Liver (tissue), 9 donors: ENCODE measurements around the gene TTC33. TPM values are rescaled to one million over a fixed set of nuclear protein-coding genes. Genes with fewer than 3 reads are reported as not detected.

Source experiments
- DNase-seq: peaks from one replicate; pipeline ENCODE4 v3.0.0-alpha.2; 2017; ENCODE audit warnings: low spot score
- H3K27ac ChIP-seq, 2 donors: one replicate each; pipeline ENCODE4 v1.7.0; 2013; ENCODE audit warnings: inconsistent platforms in 2 of 2, low read length in 2 of 2, control low read depth in 1 of 2, low read depth in 1 of 2, mild to moderate bottlenecking in 1 of 2
- H3K27me3 ChIP-seq, 4 donors: one replicate each; pipeline versions ENCODE4 v1.6.1 to v1.7.0; 2013; ENCODE audit warnings: low read length in 3 of 4, inconsistent platforms in 1 of 4, mild to moderate bottlenecking in 1 of 4, moderate library complexity in 1 of 4; ENCODE audit not compliant: control insufficient read depth in 4 of 4, insufficient read depth in 4 of 4
- H3K36me3 ChIP-seq, 4 donors: one replicate each; pipeline versions ENCODE4 v1.6.1 to v1.7.0; 2013; ENCODE audit warnings: low read length in 3 of 4, mild to moderate bottlenecking in 3 of 4, low read depth in 1 of 4, moderate library complexity in 1 of 4; ENCODE audit not compliant: control insufficient read depth in 4 of 4, insufficient read depth in 3 of 4
- H3K4me1 ChIP-seq, 4 donors: one replicate each; pipeline versions ENCODE4 v1.6.1 to v1.7.0; 2013; ENCODE audit warnings: low read length in 3 of 4, mild to moderate bottlenecking in 3 of 4, moderate library complexity in 1 of 4; ENCODE audit not compliant: control insufficient read depth in 4 of 4, insufficient read depth in 4 of 4
- H3K4me3 ChIP-seq, 3 donors: one replicate each; pipeline versions ENCODE4 v1.6.1 to v1.7.0; 2013; ENCODE audit warnings: low read length in 3 of 3, control low read depth in 1 of 3, low read depth in 1 of 3, mild to moderate bottlenecking in 1 of 3
- H3K9ac ChIP-seq, 2 donors: one replicate each; pipeline ENCODE4 v1.7.0; 2013; ENCODE audit warnings: low read length in 2 of 2, mild to moderate bottlenecking in 2 of 2, moderate library complexity in 2 of 2, control low read depth in 1 of 2, low read depth in 1 of 2
- H3K9me3 ChIP-seq, 4 donors: one replicate each; pipeline versions ENCODE4 v1.6.1 to v1.7.0; 2013; ENCODE audit warnings: low read length in 3 of 4; ENCODE audit not compliant: control insufficient read depth in 4 of 4
- HNF4A ChIP-seq, 2 donors: conservative IDR thresholded peaks; 2 replicates each; pipeline ENCODE4 v1.6.1; 2016; ENCODE audit warnings: antibody characterized with exemption in 2 of 2, mild to moderate bottlenecking in 2 of 2
- HNF4G ChIP-seq: IDR thresholded peaks from 2 replicates; pipeline ENCODE4 v1.6.1; 2016; ENCODE audit warnings: antibody characterized with exemption
- RAD21 ChIP-seq, 2 donors: IDR thresholded peaks; 2 replicates each; pipeline ENCODE4 v1.6.1; 2016; ENCODE audit warnings: antibody characterized with exemption in 2 of 2, mild to moderate bottlenecking in 2 of 2
- RXRA ChIP-seq, 2 donors: IDR thresholded peaks; 2 replicates each; pipeline ENCODE4 v1.6.1; 2017 to 2018; ENCODE audit warnings: antibody characterized with exemption in 2 of 2, mild to moderate bottlenecking in 1 of 2
- SP1 ChIP-seq: IDR thresholded peaks from 2 replicates; pipeline ENCODE4 v1.6.1; 2018; ENCODE audit warnings: antibody characterized with exemption, mild to moderate bottlenecking
- YY1 ChIP-seq: IDR thresholded peaks from 2 replicates; pipeline ENCODE4 v1.6.1; 2016; ENCODE audit warnings: antibody characterized with exemption, mild to moderate bottlenecking
- WGBS: extraction: QIAGEN DNeasy Blood & Tissue Kit; methylation state at CpG from one replicate; pipeline ENCODE4 v1.1.7; 2013; 5-methylcytosine and 5-hydroxymethylcytosine counted together
- polyA plus RNA-seq, 2 donors: library from polyadenylated mRNA; stranded (reverse) in 1 of 2; unstranded in 1 of 2; fragments of 200-250 nt in 1 of 2; fragments of >200 nt in 1 of 2; fragmentation: Nextera tagmentation in 1 of 2; extraction: Ambion mirVana in 1 of 2; gene quantifications; one replicate each; pipeline versions ENCODE4 v1.2.1 to v1.2.3, GENCODE V29; 2013 to 2015
- total RNA-seq, 2 donors: library from RNA; depleted of rRNA; stranded (reverse); fragments of >200 nt; gene quantifications; one replicate each; pipeline ENCODE4 v1.2.3, GENCODE V29; 2014
- TF ChIP-seq, protein P1 (sequence below): IDR thresholded peaks from 2 replicates; pipeline ENCODE4 v1.6.1; 2016; ENCODE audit warnings: antibody characterized with exemption
- TF ChIP-seq, protein P2 (sequence below): IDR thresholded peaks from 2 replicates; pipeline ENCODE4 v1.6.1; 2016; ENCODE audit warnings: antibody characterized with exemption, mild to moderate bottlenecking
- TF ChIP-seq, protein P3 (sequence below): IDR thresholded peaks from 2 replicates; pipeline ENCODE4 v1.6.1; 2016; ENCODE audit warnings: antibody characterized with exemption
- TF ChIP-seq, protein P4 (sequence below): fragments of 150-350 bp; IDR thresholded peaks from 2 replicates; pipeline ENCODE4 v1.5.1; 2017; ENCODE audit warnings: improper control_type of control experiment, low read depth, low read length; ENCODE audit not compliant: missing input control
- donor health status: healthy.
- donor health status: healthy.
- donor health status: healthy.
- donor health status: healthy.
- donor health status: healthy.

Gene TTC33
- total and polyA plus RNA-seq, 4 donors = 4.3 to 12.0 (median 7.6) TPM

DNA sequence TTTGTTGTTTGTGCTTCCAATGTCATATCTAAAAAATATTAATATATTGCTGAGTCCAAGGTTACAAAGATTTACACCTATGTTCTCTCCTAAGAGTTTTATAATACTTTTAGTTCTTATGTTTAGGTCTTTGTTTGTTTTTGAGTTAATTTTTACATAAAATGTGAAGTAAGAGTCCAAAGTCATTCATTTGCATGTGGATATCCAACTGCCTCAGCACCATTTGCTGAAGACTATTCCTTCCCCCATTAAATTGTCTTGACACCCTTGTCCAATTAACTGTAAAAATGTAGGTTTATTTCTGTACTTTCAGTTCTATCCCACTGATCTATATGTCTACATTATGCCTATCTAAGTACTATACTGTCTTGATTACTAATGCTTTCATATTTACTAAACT lies 35.7 kb downstream of the TTC33 start (continued):
- peak in 1 of 2 donors; percentile 16 for TF ChIP-seq RXRA (IDR thresholded peaks at IDR 0.05)
- TF ChIP-seq, protein P1, sequence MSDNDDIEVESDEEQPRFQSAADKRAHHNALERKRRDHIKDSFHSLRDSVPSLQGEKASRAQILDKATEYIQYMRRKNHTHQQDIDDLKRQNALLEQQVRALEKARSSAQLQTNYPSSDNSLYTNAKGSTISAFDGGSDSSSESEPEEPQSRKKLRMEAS = peak; percentile 25

- Histone ChIP-seq H3K27ac (peak overlapping the region; percentile 19 to 48), H3K27me3 (no peaks in the 10 kb centered on the region), H3K9ac (no peak overlapping the region), H3K9me3 (no peaks in the 10 kb centered on the region), H3K4me1 (peaks cover 2 to 15% (median 10%) of the 10 kb centered on the region in 4 donors), H3K36me3 (peaks cover 0 to 7% (median 0%) of the 10 kb centered on the region in 4 donors), H3K4me3 (no peak overlapping the region)
- no peak for TF ChIP-seq RAD21 (IDR thresholded peaks at IDR 0.05)
- TF ChIP-seq HNF4G = no peak
- TF ChIP-seq SP1 = peak; percentile 61
- TF ChIP-seq, protein P2, sequence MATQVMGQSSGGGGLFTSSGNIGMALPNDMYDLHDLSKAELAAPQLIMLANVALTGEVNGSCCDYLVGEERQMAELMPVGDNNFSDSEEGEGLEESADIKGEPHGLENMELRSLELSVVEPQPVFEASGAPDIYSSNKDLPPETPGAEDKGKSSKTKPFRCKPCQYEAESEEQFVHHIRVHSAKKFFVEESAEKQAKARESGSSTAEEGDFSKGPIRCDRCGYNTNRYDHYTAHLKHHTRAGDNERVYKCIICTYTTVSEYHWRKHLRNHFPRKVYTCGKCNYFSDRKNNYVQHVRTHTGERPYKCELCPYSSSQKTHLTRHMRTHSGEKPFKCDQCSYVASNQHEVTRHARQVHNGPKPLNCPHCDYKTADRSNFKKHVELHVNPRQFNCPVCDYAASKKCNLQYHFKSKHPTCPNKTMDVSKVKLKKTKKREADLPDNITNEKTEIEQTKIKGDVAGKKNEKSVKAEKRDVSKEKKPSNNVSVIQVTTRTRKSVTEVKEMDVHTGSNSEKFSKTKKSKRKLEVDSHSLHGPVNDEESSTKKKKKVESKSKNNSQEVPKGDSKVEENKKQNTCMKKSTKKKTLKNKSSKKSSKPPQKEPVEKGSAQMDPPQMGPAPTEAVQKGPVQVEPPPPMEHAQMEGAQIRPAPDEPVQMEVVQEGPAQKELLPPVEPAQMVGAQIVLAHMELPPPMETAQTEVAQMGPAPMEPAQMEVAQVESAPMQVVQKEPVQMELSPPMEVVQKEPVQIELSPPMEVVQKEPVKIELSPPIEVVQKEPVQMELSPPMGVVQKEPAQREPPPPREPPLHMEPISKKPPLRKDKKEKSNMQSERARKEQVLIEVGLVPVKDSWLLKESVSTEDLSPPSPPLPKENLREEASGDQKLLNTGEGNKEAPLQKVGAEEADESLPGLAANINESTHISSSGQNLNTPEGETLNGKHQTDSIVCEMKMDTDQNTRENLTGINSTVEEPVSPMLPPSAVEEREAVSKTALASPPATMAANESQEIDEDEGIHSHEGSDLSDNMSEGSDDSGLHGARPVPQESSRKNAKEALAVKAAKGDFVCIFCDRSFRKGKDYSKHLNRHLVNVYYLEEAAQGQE = peak; percentile 58
- peak; percentile 68 to 79 for TF ChIP-seq HNF4A (conservative IDR thresholded peaks at IDR 0.05)
- peak; percentile 53 to 73 for TF ChIP-seq RXRA (IDR thresholded peaks at IDR 0.05)
- TF ChIP-seq, protein P1 = peak; percentile 42
- TF ChIP-seq, protein P3, sequence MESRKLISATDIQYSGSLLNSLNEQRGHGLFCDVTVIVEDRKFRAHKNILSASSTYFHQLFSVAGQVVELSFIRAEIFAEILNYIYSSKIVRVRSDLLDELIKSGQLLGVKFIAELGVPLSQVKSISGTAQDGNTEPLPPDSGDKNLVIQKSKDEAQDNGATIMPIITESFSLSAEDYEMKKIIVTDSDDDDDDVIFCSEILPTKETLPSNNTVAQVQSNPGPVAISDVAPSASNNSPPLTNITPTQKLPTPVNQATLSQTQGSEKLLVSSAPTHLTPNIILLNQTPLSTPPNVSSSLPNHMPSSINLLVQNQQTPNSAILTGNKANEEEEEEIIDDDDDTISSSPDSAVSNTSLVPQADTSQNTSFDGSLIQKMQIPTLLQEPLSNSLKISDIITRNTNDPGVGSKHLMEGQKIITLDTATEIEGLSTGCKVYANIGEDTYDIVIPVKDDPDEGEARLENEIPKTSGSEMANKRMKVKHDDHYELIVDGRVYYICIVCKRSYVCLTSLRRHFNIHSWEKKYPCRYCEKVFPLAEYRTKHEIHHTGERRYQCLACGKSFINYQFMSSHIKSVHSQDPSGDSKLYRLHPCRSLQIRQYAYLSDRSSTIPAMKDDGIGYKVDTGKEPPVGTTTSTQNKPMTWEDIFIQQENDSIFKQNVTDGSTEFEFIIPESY = peak; percentile 41
- TF ChIP-seq YY1 = peak; percentile 61
- DNase-seq = no peak
Observed at GRCh38 chr5:40717281-40717680, 38.5 kb downstream of the TTC33 start.

DNA sequence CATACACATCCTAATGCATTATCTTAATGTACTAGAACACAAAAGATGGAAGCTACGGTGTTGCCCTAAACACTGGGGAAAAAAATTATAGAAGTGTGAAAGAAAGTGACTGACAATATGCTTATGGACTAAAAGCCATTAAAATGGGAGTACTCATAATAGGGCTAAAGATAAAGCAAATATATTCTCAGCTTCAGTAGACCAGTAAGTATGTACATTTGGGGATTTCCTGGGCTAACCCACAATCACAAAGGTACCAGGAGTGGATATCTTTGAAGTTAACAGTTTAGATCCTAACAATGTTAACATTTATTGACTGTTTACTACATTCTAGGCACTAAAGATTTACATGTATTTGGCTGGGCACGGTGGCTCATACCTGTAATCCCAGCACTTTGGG lies 39.2 kb downstream of the TTC33 start:
- TF ChIP-seq HNF4G = no peak
- TF ChIP-seq, protein P4, sequence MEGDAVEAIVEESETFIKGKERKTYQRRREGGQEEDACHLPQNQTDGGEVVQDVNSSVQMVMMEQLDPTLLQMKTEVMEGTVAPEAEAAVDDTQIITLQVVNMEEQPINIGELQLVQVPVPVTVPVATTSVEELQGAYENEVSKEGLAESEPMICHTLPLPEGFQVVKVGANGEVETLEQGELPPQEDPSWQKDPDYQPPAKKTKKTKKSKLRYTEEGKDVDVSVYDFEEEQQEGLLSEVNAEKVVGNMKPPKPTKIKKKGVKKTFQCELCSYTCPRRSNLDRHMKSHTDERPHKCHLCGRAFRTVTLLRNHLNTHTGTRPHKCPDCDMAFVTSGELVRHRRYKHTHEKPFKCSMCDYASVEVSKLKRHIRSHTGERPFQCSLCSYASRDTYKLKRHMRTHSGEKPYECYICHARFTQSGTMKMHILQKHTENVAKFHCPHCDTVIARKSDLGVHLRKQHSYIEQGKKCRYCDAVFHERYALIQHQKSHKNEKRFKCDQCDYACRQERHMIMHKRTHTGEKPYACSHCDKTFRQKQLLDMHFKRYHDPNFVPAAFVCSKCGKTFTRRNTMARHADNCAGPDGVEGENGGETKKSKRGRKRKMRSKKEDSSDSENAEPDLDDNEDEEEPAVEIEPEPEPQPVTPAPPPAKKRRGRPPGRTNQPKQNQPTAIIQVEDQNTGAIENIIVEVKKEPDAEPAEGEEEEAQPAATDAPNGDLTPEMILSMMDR = no peak
- no peak overlapping the region for H3K9ac ChIP-seq
- H3K27me3 ChIP-seq = no peaks in the 10 kb centered on the region
- H3K36me3 ChIP-seq = peaks cover 0 to 3% (median 0%) of the 10 kb centered on the region in 4 donors
- peaks cover 2 to 18% (median 11%) of the 10 kb centered on the region in 4 donors for H3K4me1 ChIP-seq
- no peak overlapping the region for H3K27ac ChIP-seq
- H3K4me3 ChIP-seq = no peak overlapping the region
- DNase-seq = no peak
- no peaks in the 10 kb centered on the region for H3K9me3 ChIP-seq
- WGBS = 75% methylated on average over 2 of the region's 2 CpGs
